Fibroblast of lung (primary cell): ENCODE data around the gene GRIK4. TPM values are rescaled to one million over a fixed set of nuclear protein-coding genes. Genes with fewer than 3 reads are reported as not detected.

Experiments used
- DNase-seq, 2 donors: peaks; one replicate each; pipeline versions ENCODE4 v3.0.0 to v3.0.0-alpha.2; 2010; ENCODE audit warnings: low read depth in 2 of 2
- H2AFZ ChIP-seq: 2 replicates; pipeline ENCODE4 v1.5.1; 2012; ENCODE audit warnings: low read length, control low read depth, inconsistent platforms
- H3K27ac ChIP-seq: 2 replicates; pipeline ENCODE4 v1.5.1; 2011; ENCODE audit warnings: low read length, control low read depth; ENCODE audit not compliant: insufficient read depth
- H3K27me3 ChIP-seq: 2 replicates; pipeline ENCODE4 v1.5.1; 2011; ENCODE audit warnings: mild to moderate bottlenecking, low read length; ENCODE audit not compliant: control insufficient read depth, insufficient read depth
- H3K36me3 ChIP-seq: 2 replicates; pipeline ENCODE4 v1.5.1; 2011; ENCODE audit warnings: low read length; ENCODE audit not compliant: control insufficient read depth, insufficient read depth
- H3K4me1 ChIP-seq: 2 replicates; pipeline ENCODE4 v1.5.1; 2011; ENCODE audit warnings: low read length; ENCODE audit not compliant: control insufficient read depth, insufficient read depth; ENCODE audit errors: extremely low read depth
- H3K4me2 ChIP-seq: 2 replicates; pipeline ENCODE4 v1.5.1; 2011; ENCODE audit warnings: low read length, control low read depth; ENCODE audit not compliant: insufficient read depth; ENCODE audit errors: extremely low read depth
- H3K4me3 ChIP-seq, 4 experiments: fragments of 200-600 bp in 1 of 4; sonication (generic) in 1 of 4; replicated peaks in 1 of 4; 2 replicates each; pipeline ENCODE4 v1.5.1; 2011 to 2016; ENCODE audit warnings: low read length in 4 of 4, low read depth in 3 of 4, mild to moderate bottlenecking in 3 of 4, control low read depth in 2 of 4, inconsistent platforms in 1 of 4, mixed read lengths in 1 of 4; ENCODE audit not compliant: insufficient read depth in 1 of 4; ENCODE audit errors: control extremely low read depth in 1 of 4
- H3K79me2 ChIP-seq: 2 replicates; pipeline ENCODE4 v1.5.1; 2012; ENCODE audit warnings: mild to moderate bottlenecking, low read length, inconsistent platforms; ENCODE audit not compliant: control insufficient read depth, insufficient read depth
- H3K9ac ChIP-seq: 2 replicates; pipeline ENCODE4 v1.5.1; 2011; ENCODE audit warnings: mild to moderate bottlenecking, low read length, control low read depth; ENCODE audit not compliant: insufficient read depth
- H3K9me3 ChIP-seq: 2 replicates; pipeline ENCODE4 v1.5.1; 2012; ENCODE audit warnings: low read depth, low read length; ENCODE audit not compliant: control insufficient read depth, insufficient read depth
- H4K20me1 ChIP-seq: 2 replicates; pipeline ENCODE4 v1.5.1; 2011; ENCODE audit warnings: low read length; ENCODE audit not compliant: control insufficient read depth, insufficient read depth; ENCODE audit errors: extremely low read depth
- CTCF ChIP-seq, 2 donors: IDR thresholded peaks in 1 of 2; conservative IDR thresholded peaks in 1 of 2; 1 replicate in 1 of 2; 2 replicates in 1 of 2; pipeline ENCODE4 v1.5.1; 2011 to 2012; ENCODE audit warnings: low read length in 2 of 2, control low read depth in 1 of 2, inconsistent platforms in 1 of 2, low read depth in 1 of 2, mild to moderate bottlenecking in 1 of 2
- EZH2 ChIP-seq: IDR thresholded peaks from 2 replicates; pipeline ENCODE4 v1.5.1; 2012; ENCODE audit warnings: low read length, control low read depth, mild to moderate bottlenecking; ENCODE audit errors: missing control alignments
- polyA plus RNA-seq, 2 donors: library from polyadenylated mRNA; depleted of rRNA in 1 of 2; stranded (reverse) in 1 of 2; unstranded in 1 of 2; fragments of >200 nt; gene quantifications; 2 replicates each; pipeline ENCODE4 v1.2.1, GENCODE V29; 2011 to 2012; ENCODE audit warnings: missing spikeins in 1 of 2
- total RNA-seq: library from RNA; depleted of rRNA; stranded (reverse); fragments of >200 nt; gene quantifications from 2 replicates; pipeline ENCODE4 v1.2.1, GENCODE V29; 2014

Gene GRIK4
- total and polyA plus RNA-seq, 2 donors (not counting 1 experiment from before 2014, with no cell fraction given), result 0.17 to 1.5 TPM

GRCh38 chr11:120555433-120555773 is 43.9 kb downstream of the GRIK4 start:
- TF ChIP-seq EZH2, result no peak
- TF ChIP-seq CTCF (conservative IDR thresholded peaks at IDR 0.05 in 1 of 2, IDR thresholded peaks at IDR 0.05 in 1 of 2; ENCODE audit: low read depth in 1 of 2, low read length in 2 of 2), result no peak
- H3K4me3 ChIP-seq, result no peak overlapping the region
- no peaks in the 10 kb centered on the region for H3K36me3 ChIP-seq
- no peak for DNase-seq
- no peaks in the 10 kb centered on the region for H3K4me1 ChIP-seq
- no peak overlapping the region for H3K9ac ChIP-seq
- H3K27me3 ChIP-seq, result no peaks in the 10 kb centered on the region
- H2AFZ ChIP-seq, result no peak overlapping the region
- no peak overlapping the region for H3K27ac ChIP-seq
- H3K4me2 ChIP-seq, result no peak overlapping the region
- H4K20me1 ChIP-seq, result no peaks in the 10 kb centered on the region
- no peaks in the 10 kb centered on the region for H3K79me2 ChIP-seq
- no peaks in the 10 kb centered on the region for H3K9me3 ChIP-seq

GRCh38 chr11:120556797-120557196 is 45.2 kb downstream of the GRIK4 start:
- no peaks in the 10 kb centered on the region for H3K9me3 ChIP-seq
- TF ChIP-seq EZH2, result no peak
- no peak for TF ChIP-seq CTCF (conservative IDR thresholded peaks at IDR 0.05 in 1 of 2, IDR thresholded peaks at IDR 0.05 in 1 of 2; ENCODE audit: low read depth in 1 of 2, low read length in 2 of 2)
- no peak overlapping the region for H3K27ac ChIP-seq
- no peaks in the 10 kb centered on the region for H3K27me3 ChIP-seq
- H3K4me3 ChIP-seq, result no peak overlapping the region
- H3K36me3 ChIP-seq, result no peaks in the 10 kb centered on the region
- no peaks in the 10 kb centered on the region for H4K20me1 ChIP-seq
- DNase-seq, result no peak
- H3K9ac ChIP-seq, result no peak overlapping the region
- H3K79me2 ChIP-seq, result no peaks in the 10 kb centered on the region
- no peaks in the 10 kb centered on the region for H3K4me1 ChIP-seq
- no peak overlapping the region for H3K4me2 ChIP-seq
- no peak overlapping the region for H2AFZ ChIP-seq

GRCh38 chr11:120558744-120559431 is 47.3 kb downstream of the GRIK4 start:
- no peaks in the 10 kb centered on the region for H3K4me1 ChIP-seq
- no peak overlapping the region for H3K4me3 ChIP-seq
- no peak overlapping the region for H3K4me2 ChIP-seq
- DNase-seq, result no peak
- no peaks in the 10 kb centered on the region for H4K20me1 ChIP-seq
- no peak overlapping the region for H3K27ac ChIP-seq
- no peaks in the 10 kb centered on the region for H3K36me3 ChIP-seq
- H2AFZ ChIP-seq, result no peak overlapping the region
- TF ChIP-seq EZH2 (no peak), CTCF (conservative IDR thresholded peaks at IDR 0.05 in 1 of 2, IDR thresholded peaks at IDR 0.05 in 1 of 2; ENCODE audit: low read depth in 1 of 2, low read length in 2 of 2) (no peak)
- no peaks in the 10 kb centered on the region for H3K79me2 ChIP-seq
- no peak overlapping the region for H3K9ac ChIP-seq
- H3K9me3 ChIP-seq, result no peaks in the 10 kb centered on the region
- no peaks in the 10 kb centered on the region for H3K27me3 ChIP-seq
